OCI-LY1 (cell line): Measurements from ENCODE around the gene NAPEPLD.

Experiments
- EZH2 ChIP-seq: fragments of 200-600 bp; sonication (generic), shearing (Covaris generic); IDR thresholded peaks from 2 replicates; pipeline ENCODE4 v1.8.0; 2017; ENCODE audit warnings: borderline replicate concordance, mixed run types, mild to moderate bottlenecking, antibody characterized with exemption, low read length, moderate library complexity, mixed read lengths
- TF ChIP-seq, protein P1 (sequence below): fragments of 200-600 bp; sonication (generic), shearing (Covaris generic); IDR thresholded peaks from 2 replicates; pipeline ENCODE4 v1.5.1; 2017; ENCODE audit warnings: mild to moderate bottlenecking, antibody characterized with exemption, low read length, moderate library complexity, mixed read lengths

DNA sequence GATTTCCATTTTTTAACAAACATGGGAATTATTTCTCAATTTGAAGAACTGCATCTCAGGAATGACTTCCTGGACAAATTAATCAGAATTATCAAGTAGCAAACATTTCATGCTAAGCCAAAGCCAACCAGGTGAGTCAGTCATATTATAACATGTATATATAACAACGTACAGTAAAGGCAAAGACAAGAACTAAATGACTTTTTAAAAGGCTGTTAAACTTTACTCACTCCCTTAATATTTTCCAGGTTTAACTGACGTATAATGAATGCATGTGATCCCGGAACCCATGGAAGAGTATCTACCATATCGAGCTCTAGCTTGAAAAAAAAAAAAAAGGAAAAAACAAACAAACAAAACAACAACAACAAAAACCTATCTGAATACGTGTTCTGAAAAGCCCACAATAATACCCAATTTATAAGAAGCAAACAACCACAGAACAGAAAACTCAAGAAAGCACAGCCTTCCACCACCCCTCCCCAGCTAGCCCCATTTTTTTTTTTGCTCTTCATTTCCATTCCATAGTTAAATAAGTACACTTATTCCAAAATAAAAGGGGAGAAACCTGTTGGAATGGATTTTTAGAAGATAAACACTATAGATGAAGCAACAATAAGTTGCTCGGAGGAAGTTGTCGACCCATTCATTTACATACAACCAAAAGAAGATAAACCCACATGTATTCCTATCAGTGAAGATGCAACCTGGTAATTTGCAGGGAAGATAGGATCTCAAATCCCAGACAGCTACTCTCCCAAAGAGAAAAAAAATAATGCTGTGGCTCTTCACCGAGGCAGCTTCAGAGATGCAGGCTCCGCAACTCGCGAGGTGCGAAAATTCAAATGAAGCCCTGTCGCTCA, 537 bp downstream of the NAPEPLD start:
- TF ChIP-seq, protein P1, sequence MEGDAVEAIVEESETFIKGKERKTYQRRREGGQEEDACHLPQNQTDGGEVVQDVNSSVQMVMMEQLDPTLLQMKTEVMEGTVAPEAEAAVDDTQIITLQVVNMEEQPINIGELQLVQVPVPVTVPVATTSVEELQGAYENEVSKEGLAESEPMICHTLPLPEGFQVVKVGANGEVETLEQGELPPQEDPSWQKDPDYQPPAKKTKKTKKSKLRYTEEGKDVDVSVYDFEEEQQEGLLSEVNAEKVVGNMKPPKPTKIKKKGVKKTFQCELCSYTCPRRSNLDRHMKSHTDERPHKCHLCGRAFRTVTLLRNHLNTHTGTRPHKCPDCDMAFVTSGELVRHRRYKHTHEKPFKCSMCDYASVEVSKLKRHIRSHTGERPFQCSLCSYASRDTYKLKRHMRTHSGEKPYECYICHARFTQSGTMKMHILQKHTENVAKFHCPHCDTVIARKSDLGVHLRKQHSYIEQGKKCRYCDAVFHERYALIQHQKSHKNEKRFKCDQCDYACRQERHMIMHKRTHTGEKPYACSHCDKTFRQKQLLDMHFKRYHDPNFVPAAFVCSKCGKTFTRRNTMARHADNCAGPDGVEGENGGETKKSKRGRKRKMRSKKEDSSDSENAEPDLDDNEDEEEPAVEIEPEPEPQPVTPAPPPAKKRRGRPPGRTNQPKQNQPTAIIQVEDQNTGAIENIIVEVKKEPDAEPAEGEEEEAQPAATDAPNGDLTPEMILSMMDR, result no peak
- TF ChIP-seq EZH2, result no peak
